Activated T-cell treated with anti-CD3 and anti-CD28 coated beads for 1 hour (primary cell): ENCODE measurements around the gene HOXB8.
A peak's percentile ranks its signal among the peaks of the same experiment; 100 is the strongest.

Experiments used
- DNase-seq: peaks from one replicate; pipeline ENCODE4 v3.0.0-alpha.2; 2020; ENCODE audit warnings: low read depth

The HOXB8 gene

DNA sequence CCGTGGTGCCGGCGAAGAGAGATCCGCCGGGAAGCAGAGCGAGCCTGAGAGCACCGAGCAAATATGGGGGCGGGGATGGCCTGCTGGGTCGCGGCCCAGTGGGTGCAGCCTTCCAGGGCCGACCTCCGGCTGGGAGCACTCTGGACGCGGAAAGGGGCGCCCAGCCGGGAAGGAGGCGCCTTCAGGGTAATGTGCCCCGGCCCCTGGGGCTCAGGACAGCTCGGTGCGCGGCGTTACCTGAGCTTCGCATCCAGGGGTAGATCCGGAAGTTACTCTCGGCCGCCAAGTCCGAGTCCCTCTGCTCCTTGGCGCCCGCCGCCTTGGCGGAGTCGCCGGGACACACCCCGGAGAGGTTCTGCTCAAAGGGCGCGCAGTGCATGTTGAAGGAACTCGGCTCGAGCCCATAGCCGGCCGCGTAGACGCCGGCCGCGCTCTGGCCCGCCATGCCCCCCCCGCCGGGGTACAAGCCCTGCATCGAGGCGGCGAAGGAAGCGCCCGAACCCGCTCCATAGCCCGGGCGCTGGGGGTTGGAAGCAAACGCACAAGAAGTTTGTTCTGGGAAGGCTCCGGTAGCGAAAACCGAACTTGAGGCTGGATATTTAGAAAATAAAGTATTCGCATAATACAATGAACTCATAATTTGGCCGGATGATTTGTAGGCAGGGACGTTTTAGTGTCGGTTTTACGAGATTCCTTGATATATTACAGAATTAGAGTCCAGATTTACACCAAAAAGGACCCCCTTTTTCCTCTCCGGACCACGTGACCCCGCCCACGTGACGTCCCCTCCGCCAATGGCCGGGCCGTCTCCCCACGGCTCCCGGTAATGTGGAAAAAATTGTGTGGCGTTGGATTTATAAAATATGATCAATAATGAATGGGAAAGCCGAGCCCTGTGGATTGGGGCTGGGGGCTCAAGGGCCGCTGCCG lies 4.5 kb downstream of the HOXB8 start, which contains the start of gene HOXB7:
Gene HOXB7 (minus strand): TSS at position 736 of the 930 bp plus-strand sequence. CDS start 99 bp downstream, at position 637.
- DNase-seq = peak; percentile 51

DNA sequence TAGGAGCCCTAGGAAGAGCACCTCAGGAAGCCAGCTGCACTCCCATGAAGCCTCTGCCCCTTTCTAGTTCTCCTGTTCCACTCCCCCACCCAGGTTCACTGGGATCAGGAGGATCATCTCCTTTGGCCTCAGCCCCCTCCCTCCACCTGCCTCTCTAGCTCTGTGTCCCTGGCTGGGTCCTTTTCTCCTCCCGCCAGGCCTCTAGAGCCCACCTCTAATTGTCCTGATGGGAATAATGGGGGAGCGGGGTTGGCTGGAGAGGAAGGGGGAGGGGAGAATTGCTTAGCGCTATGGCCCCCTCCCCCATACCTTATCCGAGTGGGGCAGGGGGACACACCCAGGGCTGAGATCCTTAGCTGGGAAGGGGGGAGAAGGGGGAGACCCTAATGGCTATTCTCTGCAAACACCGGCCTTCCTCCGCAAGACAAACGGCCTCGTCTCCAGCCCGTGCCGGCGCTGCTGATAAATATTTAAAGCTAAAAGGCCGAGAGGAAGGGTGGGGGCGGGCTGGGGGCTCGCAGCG lies 5.3 kb downstream of the HOXB8 start:
- no peak for DNase-seq

DNA sequence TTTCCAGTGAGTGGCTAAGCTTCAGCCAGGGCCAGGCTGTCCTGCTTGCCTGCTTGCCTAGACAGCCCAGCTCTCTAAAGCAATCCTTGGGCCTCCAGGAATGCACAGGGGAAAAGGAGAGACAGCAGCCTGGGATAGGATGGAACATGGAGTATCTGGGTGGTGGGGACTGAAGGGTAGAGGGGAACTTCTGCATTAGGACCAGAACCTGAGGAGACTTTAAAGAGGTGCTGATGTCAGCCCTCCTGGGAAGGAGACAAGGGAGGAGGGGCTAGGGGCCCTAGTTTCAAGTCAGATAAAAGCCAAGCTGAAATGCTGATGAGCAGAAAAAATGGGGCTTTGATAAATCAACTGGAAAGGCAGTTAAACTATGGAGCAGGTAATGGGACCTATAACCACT lies 6.1 kb downstream of the HOXB8 start:
- DNase-seq = no peak

DNA sequence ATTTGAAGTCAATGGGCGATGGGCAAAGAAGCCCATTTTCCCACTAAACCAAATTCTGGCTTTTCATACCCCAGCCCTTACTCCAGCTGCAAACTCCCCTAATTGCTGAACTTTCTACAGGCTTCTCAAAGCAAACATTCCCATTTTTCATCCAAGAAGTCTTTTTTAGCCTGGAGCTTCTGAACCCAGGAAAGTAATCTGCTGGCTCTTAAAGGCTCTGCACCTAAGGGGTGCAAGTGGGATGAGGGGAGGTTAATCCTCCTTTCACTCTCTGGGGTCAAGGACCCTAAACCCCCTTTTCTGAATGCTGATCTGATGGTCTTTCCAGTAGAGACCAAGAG lies 6.6 kb downstream of the HOXB8 start:
- DNase-seq = no peak

DNA sequence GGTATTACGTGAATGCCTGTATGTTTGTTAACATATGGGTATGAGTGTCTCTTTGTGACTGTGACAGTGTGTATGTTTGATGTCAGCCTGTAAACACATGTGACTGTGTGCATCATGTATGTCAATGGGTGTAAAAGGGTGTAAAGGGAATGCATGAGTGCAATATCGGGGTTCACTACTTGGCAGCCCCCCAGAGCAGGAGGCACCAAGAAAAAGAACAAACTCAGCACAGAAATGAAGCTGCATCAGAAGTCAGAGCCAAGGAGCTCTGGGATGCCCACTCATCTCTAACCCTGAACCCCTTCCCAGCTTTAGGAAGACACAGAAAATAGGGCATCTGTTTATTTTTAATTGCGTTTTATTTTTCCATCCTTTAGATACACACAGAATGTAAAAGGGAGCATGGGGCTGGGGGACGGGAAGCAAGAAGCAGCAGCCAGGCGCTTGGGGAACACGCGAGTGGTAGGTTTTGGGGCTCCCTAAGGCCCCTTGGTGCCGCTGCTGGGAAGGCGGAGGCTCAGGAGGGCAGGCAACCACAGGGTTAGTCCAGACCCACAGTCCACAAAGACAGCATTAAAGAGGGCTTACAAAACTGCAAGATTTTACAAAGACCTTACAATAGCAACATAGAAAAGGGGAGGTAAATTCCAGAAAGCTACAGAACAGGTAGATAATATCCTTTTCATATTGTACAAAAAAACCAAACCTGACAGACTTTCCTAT lies 8.0 kb downstream of the HOXB8 start:
- DNase-seq = no peak

DNA sequence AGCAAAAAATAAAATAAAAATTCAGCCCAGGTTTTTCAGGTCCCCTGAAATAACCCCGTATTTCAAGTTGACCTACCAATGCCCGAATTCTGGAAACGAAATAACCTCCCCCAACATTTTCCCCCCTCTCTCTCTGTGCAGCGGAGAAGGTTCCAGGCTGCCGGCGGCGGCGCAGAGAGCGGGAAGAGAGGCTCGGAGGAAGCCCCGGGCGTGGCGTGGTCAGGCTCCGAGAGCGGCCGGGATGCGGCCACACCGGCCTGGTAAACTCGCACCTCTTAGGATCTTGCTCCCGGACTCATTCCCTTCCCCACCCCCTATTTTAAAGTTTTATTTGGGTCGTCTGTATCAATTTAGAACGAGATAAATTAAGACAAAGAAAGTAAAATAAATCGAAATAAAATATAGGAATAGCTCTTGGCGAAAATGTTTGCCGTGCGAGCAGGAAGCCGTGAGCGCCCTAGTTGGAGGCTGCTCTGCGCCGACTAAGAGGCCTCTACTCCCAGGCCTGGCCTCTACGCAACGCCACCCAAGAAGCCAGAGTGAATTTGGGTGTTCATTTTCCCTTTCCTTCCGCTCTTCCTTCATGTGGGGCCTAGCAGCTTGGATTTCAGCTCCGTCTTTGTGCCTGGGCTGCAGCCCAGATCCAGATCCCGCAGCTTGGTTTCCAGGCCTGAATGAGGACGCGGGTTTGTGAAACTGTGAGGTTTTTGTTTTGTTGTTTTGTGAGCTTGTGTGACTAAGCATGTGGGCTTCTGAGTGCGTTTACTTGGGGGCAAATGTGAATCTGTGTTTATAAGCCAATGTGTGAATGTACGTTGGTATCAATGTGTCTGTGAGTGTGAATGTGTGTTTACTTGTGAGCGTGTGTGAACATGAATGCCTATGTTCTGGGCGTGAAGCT lies 8.9 kb downstream of the HOXB8 start:
- no peak for DNase-seq

DNA sequence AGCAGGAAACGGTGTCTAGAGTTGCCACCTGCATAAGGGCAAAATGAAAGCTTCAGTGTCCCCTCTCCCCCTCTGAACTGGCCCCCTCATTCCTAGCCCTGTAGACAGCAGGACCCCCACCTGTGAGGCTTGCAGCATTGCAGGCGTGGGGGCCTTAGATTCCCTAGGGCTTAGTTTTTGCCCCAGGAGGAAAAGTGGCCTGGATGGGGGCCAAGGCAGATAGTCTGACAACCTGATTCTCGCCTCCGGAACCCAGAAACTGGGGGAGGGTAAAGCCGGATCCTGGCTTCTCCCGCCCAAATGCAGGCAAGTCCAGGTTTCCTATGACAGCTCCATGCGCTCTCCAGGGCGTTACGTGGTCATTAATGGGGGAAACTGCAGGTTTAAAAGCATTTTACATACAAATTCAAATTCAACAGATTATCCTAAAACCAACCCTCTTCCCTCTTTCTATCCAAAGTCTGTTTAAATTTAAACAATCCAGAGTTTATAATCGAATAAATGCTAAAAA lies 9.6 kb downstream of the HOXB8 start:
- DNase-seq = no peak

DNA sequence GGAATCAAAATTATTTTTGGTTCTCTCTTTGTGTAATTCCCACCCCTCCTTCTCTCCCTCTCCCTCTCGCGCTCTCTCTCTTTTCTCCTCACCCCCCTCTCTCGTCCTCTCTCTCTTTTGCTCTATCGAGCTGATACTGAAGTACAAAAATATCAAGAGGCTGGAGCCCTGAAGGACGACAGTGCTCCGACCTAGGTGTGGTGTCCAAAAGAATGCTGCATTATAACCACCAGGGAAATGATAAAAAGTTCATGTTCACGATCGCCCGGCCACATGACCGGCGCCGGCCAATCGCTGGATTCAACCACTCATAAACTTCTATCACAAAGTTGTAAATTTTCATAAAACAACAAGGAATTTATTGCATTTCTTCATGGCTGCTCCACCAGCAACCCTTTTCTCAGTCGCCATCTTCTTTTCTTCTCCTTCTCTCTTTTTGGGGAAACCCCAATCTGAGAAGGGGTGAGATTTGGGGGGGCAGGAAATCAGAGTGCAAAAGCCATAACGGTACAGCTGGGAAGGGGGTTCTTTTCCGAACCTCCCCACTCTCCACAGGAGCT lies 10.2 kb downstream of the HOXB8 start, which contains the start of gene HOXB6:
Gene HOXB6 (minus strand): TSS at position 217 of the 560 bp plus-strand sequence. CDS start 6,836 bp downstream, outside the sequence.
- DNase-seq = no peak

DNA sequence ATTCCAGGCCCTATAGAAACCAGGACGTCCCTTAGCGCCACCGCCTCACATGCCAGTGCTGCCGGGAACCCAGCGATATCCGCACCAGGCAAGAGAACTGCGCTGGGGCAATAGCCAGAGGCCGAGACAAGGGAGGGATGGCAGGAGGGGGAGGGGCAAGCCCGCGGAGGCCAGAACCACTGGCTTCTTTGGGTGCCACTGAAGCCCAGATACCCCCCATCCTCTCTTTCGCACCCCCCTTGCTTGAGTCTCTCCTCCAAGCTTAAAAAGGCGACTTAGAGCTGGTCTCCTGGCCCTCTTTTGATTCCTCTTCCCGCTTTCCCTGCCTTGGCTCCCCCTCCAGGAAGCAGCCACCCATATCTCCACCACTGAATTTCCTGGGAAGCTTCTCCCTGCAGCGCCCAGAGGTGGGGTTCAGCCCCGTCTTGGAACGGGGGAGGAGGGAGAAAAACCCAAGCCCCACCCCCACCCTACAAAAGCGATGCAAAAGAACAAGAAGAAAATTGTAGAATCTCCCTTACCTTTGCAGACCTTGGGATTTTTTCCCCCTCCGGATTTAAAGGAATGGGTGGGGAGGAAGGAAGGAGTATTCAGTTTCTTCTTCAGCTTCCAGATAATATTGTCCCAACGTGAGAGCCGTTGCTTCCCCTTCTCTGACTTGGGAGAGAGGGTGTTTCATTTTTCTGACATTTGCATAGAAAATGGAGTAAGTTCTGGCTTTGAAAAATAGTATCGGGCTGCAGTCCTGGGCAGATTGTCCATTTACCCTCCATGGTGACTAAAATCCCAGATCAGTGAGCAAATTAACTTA lies 10.9 kb downstream of the HOXB8 start:
- DNase-seq = no peak

DNA sequence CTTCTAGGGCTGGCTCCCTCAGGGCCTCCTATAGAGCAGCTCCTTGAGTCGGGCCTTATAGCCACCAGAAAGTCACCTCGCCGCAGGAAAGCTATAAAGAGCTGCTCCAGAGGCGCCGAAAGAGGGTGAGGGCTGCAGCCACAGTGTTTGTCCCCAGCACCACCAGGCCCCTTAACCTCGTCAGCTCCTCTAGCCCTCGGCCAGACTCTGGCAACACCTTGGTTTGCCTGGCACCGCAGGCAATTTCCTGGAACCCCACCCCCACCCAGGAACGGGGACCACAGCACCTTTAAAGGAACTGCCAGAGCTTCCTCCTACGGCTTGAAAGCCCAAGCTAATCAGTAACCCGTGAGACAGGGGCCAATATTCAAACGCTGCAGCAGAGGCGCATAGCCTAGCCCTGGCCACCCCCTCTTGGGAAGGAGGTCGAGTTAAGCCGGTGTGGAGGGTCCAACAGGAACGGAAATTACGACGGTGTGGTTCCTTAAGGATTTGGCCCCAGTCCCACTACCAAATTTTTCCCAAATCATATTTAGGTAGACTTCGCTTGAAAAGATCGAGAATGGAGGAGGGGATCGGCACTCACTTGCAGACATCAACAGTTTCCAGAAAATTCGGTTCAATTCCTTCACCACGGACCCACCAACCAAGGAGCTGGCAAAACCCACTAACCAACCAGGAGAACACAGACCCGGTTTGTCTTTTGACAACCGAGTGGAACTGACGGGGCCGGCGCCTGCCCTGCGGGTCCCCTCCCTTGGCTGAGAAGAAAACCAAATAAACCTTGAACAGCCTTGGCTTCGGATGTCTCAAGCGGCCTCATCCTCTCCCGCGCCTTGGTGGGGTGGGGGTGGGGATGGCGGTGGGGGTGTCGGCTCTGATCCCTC lies 13.3 kb downstream of the HOXB8 start:
- DNase-seq = no peak

DNA sequence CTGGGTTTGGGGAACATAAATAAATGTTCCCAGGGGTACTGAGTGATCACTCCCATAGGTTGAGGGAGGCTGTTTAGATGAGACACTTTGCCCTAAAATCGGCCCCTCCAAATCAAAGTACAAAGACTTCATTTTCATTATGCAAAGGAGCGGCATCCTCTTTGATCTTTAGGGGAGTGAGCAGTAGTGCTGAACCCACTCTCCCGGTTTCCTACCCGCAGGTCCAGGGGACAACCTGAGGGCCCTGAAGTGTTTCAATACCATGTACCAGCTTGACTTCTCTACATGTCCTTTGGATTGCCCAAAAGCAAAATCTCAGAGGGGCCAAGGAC lies 13.9 kb downstream of the HOXB8 start:
- DNase-seq = no peak

DNA sequence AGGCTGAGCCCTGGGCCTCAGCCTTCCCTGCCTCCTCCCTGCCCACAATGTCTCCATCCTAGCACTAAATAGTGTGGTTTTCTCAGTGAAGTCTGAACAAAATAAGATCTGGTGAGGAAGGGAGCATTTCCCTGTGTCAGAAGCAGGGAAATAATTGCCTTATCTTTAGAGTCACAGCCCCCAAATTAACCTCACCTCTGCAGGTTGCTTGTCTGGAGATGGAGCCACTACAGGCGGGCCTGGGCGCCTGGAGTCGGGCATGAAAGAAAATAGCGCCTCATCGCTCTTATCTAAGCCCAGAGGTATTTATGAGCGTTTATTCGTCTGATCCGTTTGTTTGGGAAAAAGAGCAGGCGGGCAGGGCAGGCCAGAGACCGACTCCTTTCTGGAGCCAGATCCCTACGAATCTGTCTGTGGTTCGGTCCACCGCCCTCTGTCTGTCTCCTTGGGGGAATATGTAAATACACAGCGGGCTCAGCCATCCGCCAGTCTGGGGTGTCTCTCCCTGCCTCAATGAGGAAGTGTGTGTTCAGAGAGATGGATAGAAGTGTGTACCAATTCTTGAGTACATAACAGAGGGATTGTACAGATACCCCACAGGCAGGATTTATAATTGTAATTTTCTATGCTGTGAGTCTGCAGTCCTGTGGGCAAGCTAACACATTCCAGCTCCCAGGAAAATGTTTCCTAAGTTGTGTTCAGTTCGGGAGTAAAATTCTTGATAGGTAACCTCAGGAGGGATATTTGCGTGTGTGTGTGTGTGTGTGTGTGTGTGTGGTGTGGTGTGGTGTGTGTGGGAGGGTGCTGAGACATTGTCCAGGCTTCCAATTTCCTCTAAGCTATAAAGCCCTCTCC lies 14.6 kb downstream of the HOXB8 start:
- DNase-seq = no peak

DNA sequence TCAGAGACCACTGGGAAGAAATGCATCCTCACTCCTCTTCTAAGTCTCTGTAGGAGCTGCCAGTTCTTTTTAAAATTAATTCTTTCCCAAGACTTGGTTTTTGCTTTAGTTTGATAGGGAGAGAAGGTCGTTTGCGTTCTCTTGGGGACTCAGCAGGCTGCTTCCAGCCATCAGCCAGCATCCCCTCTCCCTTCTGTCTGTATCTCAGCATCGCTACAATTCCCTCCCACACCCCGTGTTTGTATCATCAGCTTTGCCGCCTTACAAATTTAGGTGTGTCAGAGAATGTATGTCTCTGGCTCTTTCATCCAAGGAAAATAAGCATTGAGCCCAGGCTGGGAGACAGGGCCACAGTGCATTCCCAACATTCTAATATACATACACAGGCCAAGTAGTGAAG lies 15.7 kb downstream of the HOXB8 start:
- DNase-seq = no peak

DNA sequence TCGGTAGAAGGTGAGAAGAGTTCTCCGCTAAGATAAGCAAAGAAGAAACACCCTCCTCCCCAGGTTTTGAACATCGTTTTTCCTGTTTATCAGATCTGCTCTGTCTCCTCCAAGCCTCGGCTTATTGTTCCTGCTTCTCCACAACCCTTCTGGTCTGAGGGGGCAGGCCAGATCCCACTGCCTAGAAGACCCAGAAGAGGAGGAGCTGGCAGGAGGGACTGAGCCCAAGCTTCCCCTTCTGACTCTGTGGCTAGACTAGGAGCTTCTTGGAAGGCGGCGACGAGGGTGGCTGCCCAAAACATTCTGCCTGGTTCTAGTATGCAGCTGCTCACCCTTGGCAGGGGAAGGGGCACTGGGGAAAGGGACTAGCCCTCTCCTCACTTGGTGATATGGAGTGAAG lies 16.4 kb downstream of the HOXB8 start:
- no peak for DNase-seq

DNA sequence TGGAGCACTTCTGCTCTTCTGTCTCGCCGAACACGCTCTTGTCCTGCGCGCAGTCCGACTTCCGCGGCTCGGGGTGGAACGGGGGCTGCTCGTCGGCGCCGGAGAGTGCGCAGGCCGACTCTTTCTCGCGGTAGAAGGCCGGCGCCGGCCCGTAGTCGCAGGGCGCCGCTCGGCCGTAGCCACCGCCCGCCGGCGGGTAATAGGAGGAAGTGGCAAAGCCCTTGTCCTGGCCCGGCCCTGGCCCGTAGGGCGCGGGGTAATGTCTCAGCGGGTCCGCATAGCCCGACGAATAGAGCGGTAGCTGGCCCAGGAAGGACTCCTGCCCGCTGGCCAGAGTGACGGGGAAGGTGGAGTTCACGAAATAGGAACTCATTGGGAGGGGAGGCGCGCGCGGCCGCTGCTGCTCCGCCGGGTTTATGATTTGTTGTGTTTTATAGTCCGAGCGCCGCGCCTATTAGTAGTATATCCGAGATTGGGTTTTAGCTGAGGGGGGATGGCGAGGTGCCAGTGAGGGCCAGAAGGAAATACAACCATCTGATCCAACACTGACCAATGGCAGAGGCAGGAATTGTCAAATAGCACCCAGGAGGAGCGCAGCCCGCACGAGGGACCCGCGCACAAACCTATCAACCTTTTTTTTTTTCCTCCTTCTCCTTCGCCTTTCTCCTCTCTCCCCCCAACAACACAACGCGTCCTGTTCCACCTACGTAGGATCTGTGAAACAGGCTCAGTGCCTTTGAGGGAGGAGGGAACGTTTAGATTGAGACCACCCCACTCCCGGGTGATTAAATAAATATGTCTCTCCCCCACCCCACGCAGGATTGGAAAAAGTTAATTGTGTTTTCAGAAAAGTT lies 17.1 kb downstream of the HOXB8 start:
- no peak for DNase-seq

DNA sequence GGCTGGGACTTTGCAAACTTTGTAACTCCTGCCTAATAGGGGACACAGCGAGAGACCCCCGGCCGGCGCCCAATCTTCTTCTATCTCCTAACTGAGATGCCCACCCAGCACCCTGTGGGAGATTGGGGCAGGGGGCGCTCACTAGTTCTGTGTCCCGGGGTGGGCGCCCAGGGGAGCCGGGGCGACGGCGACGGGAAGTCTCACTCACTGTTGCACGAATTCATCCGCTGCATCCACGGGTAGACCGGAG lies 17.6 kb downstream of the HOXB8 start:
- no peak for DNase-seq

DNA sequence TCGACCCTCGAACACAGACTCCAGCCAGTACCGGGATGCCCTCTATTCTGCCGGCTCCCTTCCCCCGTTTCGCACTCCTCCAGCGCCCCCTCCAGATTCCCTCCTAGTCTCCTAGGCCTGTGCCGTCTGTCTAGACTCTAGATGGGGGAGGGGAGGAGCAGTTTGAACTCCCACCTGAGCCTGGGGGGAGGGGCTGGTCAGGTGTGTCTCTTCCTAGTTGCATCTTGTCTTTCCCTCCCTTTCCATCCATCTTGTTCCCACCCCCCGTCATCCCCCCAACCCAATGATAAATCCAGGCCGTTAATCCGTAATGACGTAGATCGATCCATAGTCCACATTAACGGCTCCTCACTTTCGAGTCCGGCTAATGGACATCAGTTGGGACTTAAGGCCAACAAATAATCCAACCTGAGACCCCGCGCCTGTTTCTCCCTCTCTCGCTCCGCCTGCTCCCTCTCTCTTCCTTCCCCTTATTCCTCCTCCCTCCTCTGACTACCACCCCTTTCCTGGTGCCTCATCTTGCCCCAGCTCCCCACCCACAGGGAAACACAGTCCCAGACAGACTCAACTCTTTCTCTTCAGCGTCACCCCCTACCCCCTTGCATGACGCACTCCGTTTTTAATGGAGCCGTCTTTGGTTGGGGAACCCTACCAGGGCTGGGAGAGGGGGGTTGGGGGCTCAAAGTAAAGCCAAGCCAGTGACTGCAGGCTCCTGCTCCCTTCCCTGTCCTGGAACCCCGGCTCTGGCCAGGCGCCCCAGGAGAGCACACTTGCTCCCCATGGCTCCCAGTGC lies 18.2 kb downstream of the HOXB8 start:
- DNase-seq = no peak
